Muscle of leg (tissue), 11 donors: Measurements from ENCODE around the gene HIPK2. TPM values are rescaled to one million over a fixed set of nuclear protein-coding genes. Genes with fewer than 3 reads are reported as not detected.

Experiments
- DNase-seq: peaks from one replicate; pipeline ENCODE4 v3.0.0; 2013
- H3K27ac ChIP-seq: one replicate; pipeline ENCODE4 v1.5.1; 2013; ENCODE audit warnings: mild to moderate bottlenecking, low read length, control low read depth
- H3K27me3 ChIP-seq: one replicate; pipeline ENCODE4 v1.6.1; 2013; ENCODE audit warnings: low read length; ENCODE audit not compliant: control insufficient read depth, insufficient read depth
- H3K36me3 ChIP-seq: one replicate; pipeline ENCODE4 v1.6.1; 2013; ENCODE audit warnings: low read length; ENCODE audit not compliant: control insufficient read depth, insufficient read depth
- H3K4me1 ChIP-seq: one replicate; pipeline ENCODE4 v1.6.1; 2013; ENCODE audit warnings: low read length; ENCODE audit not compliant: control insufficient read depth, insufficient read depth
- H3K4me3 ChIP-seq: one replicate; pipeline ENCODE4 v1.5.1; 2013; ENCODE audit warnings: low read length, control low read depth
- H3K9me3 ChIP-seq: replicated peaks from 2 replicates; pipeline ENCODE4 v1.6.1; 2013; ENCODE audit warnings: low read depth, low read length; ENCODE audit not compliant: control insufficient read depth
- WGBS: methylation state at CpG from one replicate; pipeline ENCODE4 v1.1.5; 2013; ENCODE audit warnings: missing lambda C conversion rate; ENCODE audit not compliant: insufficient coverage; 5-methylcytosine and 5-hydroxymethylcytosine counted together
- polyA plus RNA-seq, 8 donors: library from polyadenylated mRNA; unstranded; fragments of 120-200 nt; gene quantifications; one replicate each; pipeline versions ENCODE4 v1.2.1 to v1.2.3, GENCODE V29; 2013; ENCODE audit warnings: inconsistent platforms in 1 of 8, low replicate concordance in 1 of 8; ENCODE audit not compliant: insufficient read length in 8 of 8, insufficient read depth in 1 of 8
- total RNA-seq: library from RNA; stranded (reverse); fragments of 120-200 nt; gene quantifications from one replicate; pipeline ENCODE4 v1.2.4, GENCODE V29; 2013

Gene HIPK2
- total and polyA plus RNA-seq, 9 donors, result 6.6 to 14.2 (median 10.3) TPM

DNA sequence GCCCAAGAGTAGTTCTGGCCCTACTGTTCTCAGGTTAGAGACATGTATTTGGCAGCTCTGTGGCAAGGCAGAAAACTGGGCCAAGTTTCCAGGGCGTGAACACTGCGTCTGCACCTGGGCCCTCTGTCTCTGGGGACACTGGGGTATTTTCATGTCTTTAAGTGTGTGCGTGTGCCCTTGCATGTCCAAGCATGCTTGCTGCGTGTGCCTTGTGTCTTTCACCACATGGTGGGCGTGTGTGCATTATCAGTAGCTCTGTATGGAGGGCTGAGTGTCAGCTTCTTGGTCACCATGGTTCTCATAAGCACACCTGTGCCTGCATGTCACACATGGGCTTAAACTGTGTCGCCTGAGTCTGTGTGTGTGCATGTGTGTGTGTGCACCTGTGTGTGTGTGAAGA, 69.3 kb downstream of the HIPK2 start:
- 87% methylated on average over 3 of the region's 6 CpGs for WGBS
- no peak overlapping the region for H3K4me3 ChIP-seq
- no peak overlapping the region for H3K27ac ChIP-seq
- no peaks in the 10 kb centered on the region for H3K9me3 ChIP-seq
- DNase-seq, result no peak
- no peaks in the 10 kb centered on the region for H3K27me3 ChIP-seq
- peaks cover 17% of the 10 kb centered on the region for H3K4me1 ChIP-seq
- peaks cover 10% of the 10 kb centered on the region for H3K36me3 ChIP-seq

DNA sequence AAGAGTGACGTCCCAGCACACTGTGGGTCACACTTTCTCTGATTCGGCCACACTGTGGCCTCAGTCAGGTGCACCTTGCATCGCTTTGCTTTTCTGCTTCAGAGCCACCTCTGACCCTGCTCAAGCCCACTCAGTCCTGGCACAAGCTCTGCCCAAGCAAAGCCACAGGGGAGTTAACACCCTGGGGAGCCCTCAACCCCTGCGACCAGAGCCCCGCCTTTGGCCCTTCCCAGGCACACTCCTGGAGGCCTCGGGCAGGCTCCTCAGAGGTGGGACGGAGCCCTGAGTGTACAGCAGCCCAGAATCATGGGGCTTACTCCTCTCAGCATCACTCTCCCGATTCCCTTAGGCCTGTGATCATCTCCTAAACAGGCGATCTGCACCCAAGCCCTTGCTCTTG, 71.0 kb downstream of the HIPK2 start:
- no peak overlapping the region for H3K27ac ChIP-seq
- H3K27me3 ChIP-seq, result no peaks in the 10 kb centered on the region
- 64% methylated on average over 7 of the region's 9 CpGs for WGBS
- H3K4me3 ChIP-seq, result no peak overlapping the region
- no peak for DNase-seq
- peaks cover 31% of the 10 kb centered on the region for H3K4me1 ChIP-seq
- peaks cover 6% of the 10 kb centered on the region for H3K36me3 ChIP-seq
- H3K9me3 ChIP-seq, result no peaks in the 10 kb centered on the region

DNA sequence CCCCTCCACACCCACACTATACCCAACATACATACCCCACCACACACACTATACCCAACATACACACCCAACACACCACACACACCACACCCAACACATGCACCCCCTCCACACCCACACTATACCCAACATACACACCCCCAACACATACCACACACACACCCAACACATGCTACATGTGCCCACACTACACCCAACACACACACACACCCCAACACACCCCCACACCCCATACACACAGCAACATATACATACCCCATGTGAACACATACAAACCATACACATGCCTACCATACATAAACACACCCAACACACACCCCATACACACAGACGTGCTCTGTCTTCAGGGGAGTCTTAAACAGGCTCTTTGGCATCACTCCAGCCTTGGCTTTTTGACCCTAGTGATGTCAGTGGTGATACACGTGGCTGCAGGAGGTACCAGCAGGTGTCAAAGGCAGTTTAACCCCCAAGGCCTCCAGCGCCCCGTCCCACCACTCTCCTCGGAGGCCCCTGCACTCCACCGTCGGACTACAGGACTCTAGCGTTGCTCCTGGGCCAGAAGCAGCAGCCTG, 73.4 kb downstream of the HIPK2 start:
- H3K36me3 ChIP-seq, result peaks cover 6% of the 10 kb centered on the region
- H3K4me3 ChIP-seq, result no peak overlapping the region
- WGBS, result 92% methylated on average over 6 of the region's 8 CpGs
- H3K4me1 ChIP-seq, result peaks cover 29% of the 10 kb centered on the region
- DNase-seq, result no peak
- no peaks in the 10 kb centered on the region for H3K9me3 ChIP-seq
- no peaks in the 10 kb centered on the region for H3K27me3 ChIP-seq
- H3K27ac ChIP-seq, result no peak overlapping the region

DNA sequence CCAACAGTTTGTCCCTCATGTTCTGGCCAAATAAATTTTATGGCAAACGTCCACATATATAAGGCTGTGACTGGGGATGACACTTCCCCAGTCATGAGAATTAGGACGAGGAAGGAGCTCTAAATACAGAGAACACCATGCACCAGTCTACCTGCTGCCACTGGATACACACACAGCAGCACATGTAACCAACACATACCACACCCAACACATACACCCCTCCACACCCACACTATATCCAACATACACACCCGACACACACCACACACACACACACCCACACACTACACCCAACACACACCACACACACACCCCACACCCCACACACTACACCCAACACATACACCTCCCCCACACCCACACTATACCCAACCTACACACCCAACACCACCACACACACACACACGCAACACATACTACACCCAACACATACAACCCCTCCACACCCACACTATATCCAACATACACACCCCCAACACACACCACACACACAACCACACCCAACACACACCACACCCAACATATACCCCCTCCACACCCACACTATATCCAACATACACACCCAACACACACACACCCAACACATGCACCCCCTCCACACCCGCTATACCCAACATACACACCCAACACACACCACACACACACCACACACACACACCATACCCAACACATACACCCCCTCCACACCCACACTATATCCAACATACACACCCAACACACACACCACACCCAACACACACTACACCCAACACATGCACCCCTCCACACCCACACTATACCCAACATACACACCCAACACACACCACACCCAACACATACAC, 74.1 kb downstream of the HIPK2 start:
- no peak for DNase-seq
- no peak overlapping the region for H3K4me3 ChIP-seq
- H3K4me1 ChIP-seq, result peaks cover 28% of the 10 kb centered on the region
- no peaks in the 10 kb centered on the region for H3K27me3 ChIP-seq
- H3K27ac ChIP-seq, result peak overlapping the region; percentile 21
- WGBS, result 92% methylated on average over 2 of the region's 5 CpGs
- no peaks in the 10 kb centered on the region for H3K9me3 ChIP-seq
- peaks cover 6% of the 10 kb centered on the region for H3K36me3 ChIP-seq

DNA sequence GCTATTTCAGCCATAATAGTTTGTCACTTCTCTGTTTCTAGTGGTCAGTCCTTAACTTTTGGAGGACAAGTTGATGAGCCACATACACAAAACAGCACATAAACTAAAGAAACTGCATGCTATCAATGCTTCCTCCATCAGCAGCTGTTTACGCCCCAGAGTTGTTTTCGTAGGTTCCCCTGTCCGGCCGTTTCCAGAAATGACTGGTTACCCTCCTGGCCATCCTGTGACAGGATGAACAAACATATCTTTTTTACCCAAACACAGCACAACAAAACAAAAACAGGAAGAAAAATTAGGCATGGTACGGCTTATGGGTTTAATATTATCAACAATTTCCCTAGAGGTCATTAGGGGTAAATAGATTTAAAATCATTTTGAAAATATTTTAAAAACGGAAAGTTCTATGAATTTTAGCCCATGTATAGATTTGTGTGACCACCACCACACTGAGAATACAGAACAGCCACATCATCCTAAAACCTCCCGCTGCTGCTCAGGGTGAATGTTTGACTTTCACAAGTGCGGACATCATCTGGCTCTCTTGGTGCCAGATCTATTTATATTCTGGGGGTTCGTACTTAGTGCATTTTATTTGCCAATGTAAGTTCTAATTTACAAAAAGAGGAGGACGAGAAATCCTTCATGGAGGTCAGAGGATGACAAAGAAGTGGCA, 74.8 kb downstream of the HIPK2 start:
- DNase-seq, result no peak
- Histone ChIP-seq H3K9me3 (no peaks in the 10 kb centered on the region), H3K4me1 (peaks cover 28% of the 10 kb centered on the region), H3K27ac (peak overlapping the region; percentile 21), H3K36me3 (peaks cover 6% of the 10 kb centered on the region), H3K27me3 (no peaks in the 10 kb centered on the region), H3K4me3 (no peak overlapping the region)
- 29% methylated on average over 2 of the region's 10 CpGs for WGBS

DNA sequence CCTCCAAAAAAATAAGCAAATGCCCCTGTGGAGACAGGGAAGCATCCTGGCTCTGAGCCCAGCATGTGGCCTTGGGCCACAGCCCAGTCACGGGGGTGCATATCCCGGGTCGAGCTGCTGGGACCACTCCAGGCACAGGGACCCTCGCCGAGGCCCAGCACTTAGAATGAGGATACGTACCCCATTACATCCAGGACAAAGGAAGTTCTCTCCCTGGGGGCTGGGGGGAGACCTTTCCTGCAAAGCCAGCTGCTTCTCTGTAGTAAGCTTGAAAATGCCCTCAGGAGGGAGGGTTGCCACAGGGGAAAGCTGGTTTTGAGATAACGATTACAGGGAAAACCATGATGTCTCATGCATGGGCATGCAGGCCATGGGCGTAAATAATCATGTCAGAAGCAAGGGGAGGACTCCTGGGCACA, 75.5 kb downstream of the HIPK2 start:
- H3K36me3 ChIP-seq, result peaks cover 3% of the 10 kb centered on the region
- no peak for DNase-seq

DNA sequence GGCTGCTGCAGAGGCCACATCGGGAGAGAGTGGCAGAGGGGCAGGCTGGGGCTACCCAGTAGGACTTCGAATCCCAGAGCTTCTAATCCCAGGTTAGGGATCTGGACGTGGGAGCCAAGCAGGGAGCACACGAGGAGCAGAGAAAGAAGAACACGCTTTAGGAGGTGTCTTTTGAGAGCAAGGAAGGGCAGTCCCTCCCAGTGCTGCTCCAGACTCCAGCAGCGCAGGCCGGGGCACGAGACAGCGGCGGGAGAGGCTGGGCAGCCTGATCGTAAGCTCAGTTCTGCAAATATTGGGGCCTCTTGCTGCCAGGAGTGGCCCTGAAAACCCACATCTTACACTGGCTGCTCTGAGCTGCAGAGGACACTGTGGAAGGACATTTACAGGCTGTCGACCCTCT, 75.9 kb downstream of the HIPK2 start:
- no peaks in the 10 kb centered on the region for H3K36me3 ChIP-seq
- peaks cover 30% of the 10 kb centered on the region for H3K4me1 ChIP-seq
- no peaks in the 10 kb centered on the region for H3K9me3 ChIP-seq
- H3K4me3 ChIP-seq, result no peak overlapping the region
- DNase-seq, result no peak
- H3K27ac ChIP-seq, result peak overlapping the region; percentile 26
- 77% methylated on average over 11 of the region's 12 CpGs for WGBS
- H3K27me3 ChIP-seq, result no peaks in the 10 kb centered on the region

More for the DNA sequence above, 75.5 kb downstream of the HIPK2 start:
- Histone ChIP-seq H3K4me3 (no peak overlapping the region), H3K27ac (peak overlapping the region; percentile 25), H3K9me3 (no peaks in the 10 kb centered on the region), H3K27me3 (no peaks in the 10 kb centered on the region), H3K4me1 (peaks cover 28% of the 10 kb centered on the region)
- 25% methylated on average over 5 of the region's 8 CpGs for WGBS

DNA sequence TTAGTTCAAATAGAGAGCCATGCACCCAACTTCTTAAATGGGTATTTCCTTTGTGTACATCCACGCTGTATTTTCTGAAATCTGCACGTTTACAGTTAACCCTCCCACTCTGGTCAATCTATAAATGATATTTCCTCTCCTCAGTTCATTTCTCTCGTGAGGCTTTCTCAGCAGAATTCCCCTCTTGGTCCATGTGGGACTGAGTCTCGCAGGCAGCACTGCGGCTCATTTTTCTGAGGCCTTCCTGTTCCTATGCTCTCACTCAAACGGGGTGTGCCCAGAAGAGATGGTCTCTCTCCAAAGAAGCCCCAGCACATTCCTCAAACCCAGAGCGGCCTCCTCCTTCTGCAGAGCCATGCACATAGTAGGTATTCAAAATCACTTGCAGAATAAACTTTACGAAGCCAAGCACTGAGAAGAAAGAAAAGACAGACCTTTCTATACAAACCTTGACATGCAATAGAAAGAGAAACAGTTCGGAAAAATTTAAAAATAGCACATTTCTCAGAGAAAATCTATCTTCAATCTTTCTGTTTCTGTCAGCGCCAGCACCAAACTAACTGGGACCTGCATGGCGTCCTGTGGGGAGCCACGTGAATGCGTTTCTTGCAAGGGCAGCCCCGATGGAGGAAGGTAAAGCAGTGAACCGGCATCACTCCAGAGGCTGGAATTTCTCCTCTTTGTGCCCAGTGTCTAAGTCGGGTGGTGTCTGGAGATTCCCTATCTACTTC, 77.1 kb downstream of the HIPK2 start:
- Histone ChIP-seq H3K27ac (no peak overlapping the region), H3K4me3 (no peak overlapping the region), H3K27me3 (no peaks in the 10 kb centered on the region), H3K9me3 (no peaks in the 10 kb centered on the region), H3K4me1 (peaks cover 25% of the 10 kb centered on the region), H3K36me3 (no peaks in the 10 kb centered on the region)
- DNase-seq, result no peak
- 76% methylated on average over 10 of the region's 16 CpGs for WGBS

DNA sequence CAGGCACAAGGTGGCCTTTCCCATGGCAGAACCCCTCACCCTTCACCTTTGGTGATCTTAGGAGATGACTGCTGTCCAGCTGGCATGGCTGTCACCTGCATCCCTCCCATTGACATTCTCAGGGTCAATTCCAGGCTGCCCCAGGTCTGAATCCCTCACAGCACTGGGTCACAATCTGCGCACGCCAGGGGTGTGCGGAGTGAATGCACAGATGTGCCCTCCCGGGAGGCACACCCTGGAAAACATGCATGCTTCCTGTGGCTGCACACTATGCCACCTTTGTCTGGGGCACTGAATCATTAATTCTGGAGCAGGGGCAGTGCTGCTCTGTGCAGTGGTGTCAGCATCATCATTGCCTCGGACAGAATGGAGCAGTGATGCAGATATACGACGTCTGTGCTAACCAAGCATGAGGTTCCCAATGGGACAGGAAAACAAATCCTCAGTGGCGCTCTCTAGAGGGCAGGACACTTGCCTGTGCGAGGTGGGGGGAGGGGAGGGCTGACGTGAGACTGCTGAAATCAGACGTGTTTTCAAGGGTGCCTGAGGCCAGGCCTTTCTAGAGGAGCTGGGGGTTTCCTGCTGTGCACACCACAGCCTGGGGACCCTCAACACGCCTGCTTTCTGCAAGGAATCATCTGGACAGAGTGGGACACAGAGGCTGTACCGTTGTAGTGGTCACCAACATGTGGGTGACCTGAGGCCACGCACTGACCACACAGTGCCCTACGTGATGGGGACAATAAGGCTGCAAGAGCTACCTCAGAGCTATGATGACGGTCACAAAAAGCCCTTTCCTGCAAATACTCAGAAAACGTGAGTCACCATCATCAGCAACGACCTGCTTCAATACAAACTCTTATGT, 77.9 kb downstream of the HIPK2 start:
- Histone ChIP-seq H3K27me3 (no peaks in the 10 kb centered on the region), H3K36me3 (no peaks in the 10 kb centered on the region), H3K9me3 (no peaks in the 10 kb centered on the region), H3K4me1 (peaks cover 25% of the 10 kb centered on the region), H3K27ac (no peak overlapping the region), H3K4me3 (no peak overlapping the region)
- 73% methylated on average over 17 of the region's 18 CpGs for WGBS
- no peak for DNase-seq
